OCI-LY3 (cell line): Measurements from ENCODE around the gene SGCE.

Experiments used
- CTCF ChIP-seq: fragments of 200-600, 300-600 bp; sonication (generic); IDR thresholded peaks from 2 replicates; pipeline ENCODE4 v1.5.1; 2014; ENCODE audit warnings: antibody characterized with exemption, low read length, low read depth
- EZH2phosphoT487 ChIP-seq: fragments of 200-600 bp; shearing (Covaris generic); IDR thresholded peaks from 2 replicates; pipeline ENCODE4 v1.6.1; 2018; ENCODE audit warnings: antibody characterized with exemption, mixed run types, low read depth

- TF ChIP-seq CTCF (no peak), EZH2phosphoT487 (no peak)
These were observed 646 bp downstream of the SGCE start for GRCh38 chr7:94655126-94655847.
